ENCODE results near the gene IBSP. TPM values are rescaled to one million over a fixed set of nuclear protein-coding genes. Genes with fewer than 3 reads are reported as not detected.
A peak's percentile ranks its signal among the peaks of the same experiment; 100 is the strongest.

IBSP gene
- total RNA-seq, 1 donor from 2014 or later: not detected

DNA sequence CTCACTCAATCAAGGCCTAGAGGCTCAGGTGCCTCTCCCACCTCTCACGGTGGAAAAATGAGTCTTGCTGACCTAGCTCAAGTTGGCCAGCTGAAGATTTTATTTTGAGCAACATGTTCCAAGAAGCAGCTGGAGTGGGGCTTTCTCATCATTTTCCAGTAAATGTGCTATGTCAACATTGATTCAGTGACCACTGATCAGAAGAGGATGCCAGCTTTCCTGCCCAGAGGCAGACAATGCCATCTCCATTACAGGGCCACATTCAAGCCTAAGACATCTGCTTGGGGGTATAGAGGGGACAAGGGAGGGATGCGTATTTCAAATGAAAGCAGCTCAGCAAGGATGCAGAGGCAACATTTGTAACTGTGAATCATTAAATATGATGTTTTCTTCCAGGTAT lies 36.4 kb downstream of the IBSP start:
- H3K27me3 ChIP-seq: no peaks in the 10 kb centered on the region
- no peaks in the 10 kb centered on the region for H3K36me3 ChIP-seq
- no peak for DNase-seq (ENCODE audit: extremely low spot score in 2 of 2)
- intact Hi-C loops (cut with DNase I): no loop called here
- no peaks in the 10 kb centered on the region for H3K4me1 ChIP-seq
- TF ChIP-seq, protein P1, sequence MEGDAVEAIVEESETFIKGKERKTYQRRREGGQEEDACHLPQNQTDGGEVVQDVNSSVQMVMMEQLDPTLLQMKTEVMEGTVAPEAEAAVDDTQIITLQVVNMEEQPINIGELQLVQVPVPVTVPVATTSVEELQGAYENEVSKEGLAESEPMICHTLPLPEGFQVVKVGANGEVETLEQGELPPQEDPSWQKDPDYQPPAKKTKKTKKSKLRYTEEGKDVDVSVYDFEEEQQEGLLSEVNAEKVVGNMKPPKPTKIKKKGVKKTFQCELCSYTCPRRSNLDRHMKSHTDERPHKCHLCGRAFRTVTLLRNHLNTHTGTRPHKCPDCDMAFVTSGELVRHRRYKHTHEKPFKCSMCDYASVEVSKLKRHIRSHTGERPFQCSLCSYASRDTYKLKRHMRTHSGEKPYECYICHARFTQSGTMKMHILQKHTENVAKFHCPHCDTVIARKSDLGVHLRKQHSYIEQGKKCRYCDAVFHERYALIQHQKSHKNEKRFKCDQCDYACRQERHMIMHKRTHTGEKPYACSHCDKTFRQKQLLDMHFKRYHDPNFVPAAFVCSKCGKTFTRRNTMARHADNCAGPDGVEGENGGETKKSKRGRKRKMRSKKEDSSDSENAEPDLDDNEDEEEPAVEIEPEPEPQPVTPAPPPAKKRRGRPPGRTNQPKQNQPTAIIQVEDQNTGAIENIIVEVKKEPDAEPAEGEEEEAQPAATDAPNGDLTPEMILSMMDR (IDR thresholded peaks at IDR 0.05): no peak
- no peak for TF ChIP-seq POLR2AphosphoS5 (IDR thresholded peaks at IDR 0.05; ENCODE audit: insufficient read depth in 1 of 2, low read depth in 1 of 2)
- TF ChIP-seq POLR2A (IDR thresholded peaks at IDR 0.05): no peak
- H3K27ac ChIP-seq: no peak overlapping the region
- H3K9me3 ChIP-seq: no peaks in the 10 kb centered on the region
- no peak overlapping the region for H3K4me3 ChIP-seq

GRCh38 chr4:87838205-87838604 lies 38.9 kb downstream of the IBSP start:
- no peak overlapping the region for H3K4me3 ChIP-seq
- H3K27me3 ChIP-seq: no peaks in the 10 kb centered on the region
- no peaks in the 10 kb centered on the region for H3K9me3 ChIP-seq
- no peak for DNase-seq (ENCODE audit: extremely low spot score in 2 of 2)
- H3K27ac ChIP-seq: no peak overlapping the region
- H3K4me1 ChIP-seq: no peaks in the 10 kb centered on the region
- no peaks in the 10 kb centered on the region for H3K36me3 ChIP-seq
- TF ChIP-seq POLR2A (IDR thresholded peaks at IDR 0.05): no peak
- TF ChIP-seq, protein P1 (IDR thresholded peaks at IDR 0.05): peak in 1 of 3 experiments; percentile 16
- intact Hi-C loops (cut with DNase I): no loop called here

DNA sequence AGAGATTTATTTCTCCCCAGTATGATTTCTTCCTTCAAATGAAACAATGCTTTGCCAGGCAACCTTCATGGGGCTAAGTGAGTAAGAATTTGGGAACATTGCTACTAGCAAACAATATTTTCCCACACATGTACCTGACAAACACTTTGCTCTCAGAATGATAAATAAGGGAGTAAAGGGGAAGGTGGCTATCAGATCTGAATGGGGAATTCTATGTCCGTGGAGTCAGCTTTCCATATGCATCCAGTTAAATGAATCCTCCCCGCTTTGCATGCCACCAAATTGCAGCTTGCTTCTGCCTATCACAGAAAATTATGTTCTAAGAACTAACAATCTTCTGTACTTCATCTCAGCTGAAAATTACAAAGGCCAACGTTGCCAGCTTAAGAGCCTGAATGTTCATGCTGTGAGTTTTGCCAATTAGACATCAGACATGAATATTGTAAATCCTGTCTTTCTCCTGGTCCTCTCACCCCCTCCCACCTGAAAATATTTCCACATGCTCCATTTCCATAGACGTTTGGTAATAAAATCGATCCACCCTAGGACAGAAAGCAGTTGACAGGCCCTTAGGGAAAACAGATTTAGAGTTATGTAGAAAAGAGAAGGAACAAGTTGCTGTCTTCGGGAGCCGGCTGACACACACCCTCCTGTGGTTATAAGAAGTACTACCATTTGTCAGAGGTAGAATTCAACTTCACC lies 39.7 kb downstream of the IBSP start:
- no peak for TF ChIP-seq POLR2AphosphoS5 (IDR thresholded peaks at IDR 0.05; ENCODE audit: insufficient read depth in 1 of 2, low read depth in 1 of 2)
- TF ChIP-seq, protein P1 (IDR thresholded peaks at IDR 0.05): peak; percentile 26 to 73 (median 72)
- TF ChIP-seq POLR2A (IDR thresholded peaks at IDR 0.05): no peak
- no peak overlapping the region for H3K4me3 ChIP-seq
- H3K36me3 ChIP-seq: no peaks in the 10 kb centered on the region
- intact Hi-C loops (cut with DNase I): no loop called here
- H3K27me3 ChIP-seq: no peaks in the 10 kb centered on the region
- no peak for DNase-seq (ENCODE audit: extremely low spot score in 2 of 2)
- peak overlapping the region; percentile 16 for H3K27ac ChIP-seq
- H3K4me1 ChIP-seq: no peaks in the 10 kb centered on the region
- no peaks in the 10 kb centered on the region for H3K9me3 ChIP-seq

GRCh38 chr4:87839592-87839946 lies 40.2 kb downstream of the IBSP start:
- Histone ChIP-seq H3K27me3 (no peaks in the 10 kb centered on the region), H3K4me3 (no peak overlapping the region), H3K4me1 (no peaks in the 10 kb centered on the region), H3K9me3 (no peaks in the 10 kb centered on the region), H3K36me3 (no peaks in the 10 kb centered on the region), H3K27ac (no peak overlapping the region)
- TF ChIP-seq POLR2A (IDR thresholded peaks at IDR 0.05): no peak
- TF ChIP-seq, protein P1 (IDR thresholded peaks at IDR 0.05): peak in 1 of 3 experiments; percentile 5
- no peak for DNase-seq (ENCODE audit: extremely low spot score in 2 of 2)
- intact Hi-C loops (cut with DNase I): no loop called here

DNA sequence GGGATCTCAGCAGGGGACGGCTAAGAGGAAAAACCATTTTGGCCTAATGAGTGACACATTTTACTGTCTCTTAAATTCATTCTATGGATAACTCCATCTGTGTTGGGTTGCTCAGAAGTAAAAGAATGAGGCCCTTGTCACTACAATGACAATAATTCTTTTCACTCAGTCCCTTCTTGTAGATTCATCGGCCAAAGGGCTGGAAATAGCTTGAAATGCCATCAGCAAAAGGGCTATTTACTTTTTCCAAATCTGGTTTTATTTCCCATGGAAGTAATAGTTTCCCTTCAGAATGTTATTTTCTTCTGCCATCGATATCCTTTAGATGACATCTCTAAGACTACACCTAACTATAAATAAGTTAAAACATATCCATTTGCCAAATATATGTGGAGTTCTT lies 40.8 kb downstream of the IBSP start:
- Histone ChIP-seq H3K27ac (no peak overlapping the region), H3K27me3 (no peaks in the 10 kb centered on the region), H3K4me1 (no peaks in the 10 kb centered on the region), H3K4me3 (no peak overlapping the region), H3K9me3 (no peaks in the 10 kb centered on the region), H3K36me3 (no peaks in the 10 kb centered on the region)
- TF ChIP-seq, protein P1 (IDR thresholded peaks at IDR 0.05): no peak
- TF ChIP-seq POLR2AphosphoS5 (IDR thresholded peaks at IDR 0.05; ENCODE audit: insufficient read depth in 1 of 2, low read depth in 1 of 2) (no peak), POLR2A (IDR thresholded peaks at IDR 0.05) (no peak)
- DNase-seq (ENCODE audit: extremely low spot score in 2 of 2): no peak
- intact Hi-C loops (cut with DNase I): loop anchor here (10.0 kb wide), 3 partner anchors 165 to 465 kb away; no protein-coding TSS in a partner anchor

All from vagina (tissue), 2 donors.